Upper lobe of left lung (tissue), 6 donors: ENCODE measurements around the gene OSBPL8. TPM values are rescaled to one million over a fixed set of nuclear protein-coding genes. Genes with fewer than 3 reads are reported as not detected.
"Not testable (repeated sequence)": the region's sequence is repeated elsewhere in the genome, so short reads cannot be mapped to it uniquely, and the experiment has no call there.

ENCODE experiments used
- ATAC-seq, 2 donors: fragments of 200-7000 bp; cut with Tn5 transposase; one replicate each; pipeline ENCODE4 v1.9.1; 2022; ENCODE audit warnings: mild to moderate bottlenecking in 2 of 2, moderate library complexity in 2 of 2; ENCODE audit not compliant: low FRiP score in 2 of 2
- DNase-seq, 2 donors: peaks; one replicate each; pipeline ENCODE4 v3.0.0-alpha.2; 2019 to 2020
- H3K27ac ChIP-seq, 4 donors: fragments of 200-600 bp; sonication (generic); one replicate each; pipeline ENCODE4 v1.5.1; 2016 to 2019
- H3K27me3 ChIP-seq, 4 donors: fragments of 200-600 bp; sonication (generic); one replicate each; pipeline ENCODE4 v1.5.1; 2017 to 2019
- H3K36me3 ChIP-seq, 4 donors: fragments of 200-600 bp; sonication (generic); one replicate each; pipeline ENCODE4 v1.5.1; 2016 to 2019
- H3K4me1 ChIP-seq, 4 donors: fragments of 200-600 bp; sonication (generic); one replicate each; pipeline ENCODE4 v1.5.1; 2018 to 2019
- H3K4me3 ChIP-seq, 4 donors: fragments of 200-600 bp; sonication (generic); one replicate each; pipeline ENCODE4 v1.5.1; 2017 to 2019; ENCODE audit warnings: mild to moderate bottlenecking in 2 of 4, moderate library complexity in 1 of 4
- H3K9me3 ChIP-seq, 4 donors: fragments of 200-600 bp; sonication (generic); one replicate each; pipeline ENCODE4 v1.5.1; 2018 to 2019
- EP300 ChIP-seq, 4 donors: sonication (generic); formaldehyde crosslinking; IDR thresholded peaks; one replicate each; pipeline ENCODE4 v1.5.1; 2017; ENCODE audit warnings: antibody characterized with exemption in 4 of 4, control low read depth in 2 of 4
- POLR2A ChIP-seq, 4 donors: fragments of 450-650 bp; IDR thresholded peaks; one replicate each; pipeline ENCODE4 v1.5.1; 2016 to 2017; ENCODE audit warnings: antibody characterized with exemption in 4 of 4, mild to moderate bottlenecking in 2 of 4
- POLR2AphosphoS5 ChIP-seq, 2 donors: sonication (generic); formaldehyde crosslinking; IDR thresholded peaks; one replicate each; pipeline ENCODE4 v1.5.1; 2017; ENCODE audit warnings: antibody characterized with exemption in 2 of 2
- WGBS, 2 donors: methylation state at CpG; one replicate each; pipeline ENCODE4 v1.1.5; 2017 to 2018; 5-methylcytosine and 5-hydroxymethylcytosine counted together
- total RNA-seq, 6 donors: library from RNA; depleted of rRNA in 4 of 6; stranded (reverse); fragments of >200 nt in 4 of 6; gene quantifications; one replicate each; pipeline versions ENCODE4 v1.1.0 to v1.2.1, GENCODE V29; 2016 to 2021
- TF ChIP-seq, protein P1 (sequence below), 6 experiments: fragments of 450-650 bp in 4 of 6; fragments of 200-600 bp in 2 of 6; sonication (generic) in 2 of 6; IDR thresholded peaks; one replicate each; pipeline ENCODE4 v1.5.1; 2016 to 2019; ENCODE audit warnings: antibody characterized with exemption in 6 of 6
- donor health status: DM: no; HTN: no; CAD: no; lungs with moderate emphysema.
- donor health status: DM: no; HTN: yes; CAD: no; lungs with severe emphysema.

OSBPL8 gene
- total RNA-seq, 6 donors from 2014 or later = 35.6 to 103 (median 73.3) TPM

DNA sequence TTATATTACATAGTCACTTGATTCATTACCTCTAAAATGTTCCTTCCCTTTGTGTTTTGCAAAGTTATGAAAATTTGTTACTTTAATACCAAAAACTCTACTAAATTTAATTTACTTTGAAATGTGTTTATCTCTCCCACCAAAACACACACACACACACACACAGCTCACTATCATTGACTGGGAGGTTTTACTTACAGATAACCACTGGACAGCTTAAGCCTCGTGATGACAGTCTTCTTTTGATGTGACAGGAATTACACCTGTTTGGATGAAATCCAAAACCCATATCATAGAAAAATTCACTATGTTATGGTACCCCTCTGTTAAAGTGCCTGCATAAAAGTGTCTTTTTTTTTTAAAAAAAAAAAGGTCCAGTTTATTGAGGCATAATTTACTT lies 227.0 kb downstream of the OSBPL8 start:
- 42 to 43% methylated on average over 1 of the region's 1 CpG for WGBS, 2 donors
- Histone ChIP-seq H3K4me3 (no peak overlapping the region), H3K4me1 (no peaks in the 10 kb centered on the region), H3K27ac (no peak overlapping the region), H3K27me3 (no peaks in the 10 kb centered on the region), H3K36me3 (no peaks in the 10 kb centered on the region), H3K9me3 (peaks cover 0 to 5% (median 0%) of the 10 kb centered on the region in 4 donors)
- TF ChIP-seq POLR2AphosphoS5 (IDR thresholded peaks at IDR 0.05) (no peak), EP300 (IDR thresholded peaks at IDR 0.05) (no peak), POLR2A (IDR thresholded peaks at IDR 0.05) (no peak)
- TF ChIP-seq, protein P1, sequence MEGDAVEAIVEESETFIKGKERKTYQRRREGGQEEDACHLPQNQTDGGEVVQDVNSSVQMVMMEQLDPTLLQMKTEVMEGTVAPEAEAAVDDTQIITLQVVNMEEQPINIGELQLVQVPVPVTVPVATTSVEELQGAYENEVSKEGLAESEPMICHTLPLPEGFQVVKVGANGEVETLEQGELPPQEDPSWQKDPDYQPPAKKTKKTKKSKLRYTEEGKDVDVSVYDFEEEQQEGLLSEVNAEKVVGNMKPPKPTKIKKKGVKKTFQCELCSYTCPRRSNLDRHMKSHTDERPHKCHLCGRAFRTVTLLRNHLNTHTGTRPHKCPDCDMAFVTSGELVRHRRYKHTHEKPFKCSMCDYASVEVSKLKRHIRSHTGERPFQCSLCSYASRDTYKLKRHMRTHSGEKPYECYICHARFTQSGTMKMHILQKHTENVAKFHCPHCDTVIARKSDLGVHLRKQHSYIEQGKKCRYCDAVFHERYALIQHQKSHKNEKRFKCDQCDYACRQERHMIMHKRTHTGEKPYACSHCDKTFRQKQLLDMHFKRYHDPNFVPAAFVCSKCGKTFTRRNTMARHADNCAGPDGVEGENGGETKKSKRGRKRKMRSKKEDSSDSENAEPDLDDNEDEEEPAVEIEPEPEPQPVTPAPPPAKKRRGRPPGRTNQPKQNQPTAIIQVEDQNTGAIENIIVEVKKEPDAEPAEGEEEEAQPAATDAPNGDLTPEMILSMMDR (IDR thresholded peaks at IDR 0.05) = no peak
- ATAC-seq (no peak), DNase-seq (no peak)

DNA sequence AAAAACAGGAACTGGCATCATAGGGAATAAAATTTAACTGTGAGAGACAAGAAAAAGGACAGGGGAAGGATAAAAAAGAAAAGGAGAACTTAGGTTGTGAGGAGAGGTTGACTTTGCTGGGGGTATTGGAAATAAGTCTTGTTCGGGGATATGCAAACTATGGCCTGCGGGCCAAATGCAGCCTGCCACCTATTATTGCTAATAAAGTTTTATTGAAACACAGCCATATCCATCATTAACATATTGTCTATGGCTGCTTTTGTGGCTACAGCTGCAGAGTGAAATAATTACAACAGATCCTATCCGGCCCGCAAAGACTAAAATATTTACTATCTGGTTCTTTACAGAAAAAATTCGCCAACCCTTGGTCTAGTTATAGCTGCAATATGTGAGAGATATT lies 230.0 kb downstream of the OSBPL8 start:
- Histone ChIP-seq H3K27me3 (no peaks in the 10 kb centered on the region), H3K4me1 (no peaks in the 10 kb centered on the region), H3K27ac (no peak overlapping the region), H3K9me3 (peaks cover 0 to 5% (median 0%) of the 10 kb centered on the region in 4 donors), H3K36me3 (no peaks in the 10 kb centered on the region), H3K4me3 (no peak overlapping the region)
- WGBS, 2 donors = 95 to 98% methylated on average over 5 of the region's 5 CpGs
- DNase-seq (no peak), ATAC-seq (no peak)
- TF ChIP-seq, protein P1 (IDR thresholded peaks at IDR 0.05) = no peak
- TF ChIP-seq EP300 (IDR thresholded peaks at IDR 0.05) = no peak

DNA sequence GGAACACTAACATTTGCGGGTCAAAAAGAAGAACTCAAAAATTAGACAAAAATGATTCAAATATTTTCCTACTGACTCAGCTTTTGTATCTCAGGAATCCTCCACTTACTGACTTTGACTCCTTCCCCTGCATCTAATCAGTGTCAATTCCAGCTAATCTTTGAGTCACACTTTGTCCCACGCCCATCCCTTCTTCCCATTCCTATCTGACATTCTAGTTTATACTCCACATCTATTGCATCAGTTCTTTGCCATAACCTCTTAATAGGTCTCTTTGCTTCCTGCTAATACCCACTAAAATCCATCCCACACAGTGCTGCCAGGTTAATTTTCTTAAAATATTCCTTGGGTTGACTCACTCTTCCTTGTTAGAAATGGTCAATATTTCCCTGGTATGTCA lies 230.4 kb downstream of the OSBPL8 start:
- DNase-seq (no peak), ATAC-seq (peak in 1 of 2 donors; percentile 35)
- Histone ChIP-seq H3K9me3 (peaks cover 0 to 5% (median 0%) of the 10 kb centered on the region in 4 donors), H3K27me3 (no peaks in the 10 kb centered on the region), H3K36me3 (no peaks in the 10 kb centered on the region), H3K4me1 (no peaks in the 10 kb centered on the region), H3K27ac (no peak overlapping the region), H3K4me3 (no peak overlapping the region)
- 78 to 90% methylated on average over 2 of the region's 2 CpGs for WGBS, 2 donors
- TF ChIP-seq, protein P1 (IDR thresholded peaks at IDR 0.05) = no peak
- TF ChIP-seq POLR2A (IDR thresholded peaks at IDR 0.05) = no peak
- no peak for TF ChIP-seq EP300 (IDR thresholded peaks at IDR 0.05)
- TF ChIP-seq POLR2AphosphoS5 (IDR thresholded peaks at IDR 0.05) = no peak

DNA sequence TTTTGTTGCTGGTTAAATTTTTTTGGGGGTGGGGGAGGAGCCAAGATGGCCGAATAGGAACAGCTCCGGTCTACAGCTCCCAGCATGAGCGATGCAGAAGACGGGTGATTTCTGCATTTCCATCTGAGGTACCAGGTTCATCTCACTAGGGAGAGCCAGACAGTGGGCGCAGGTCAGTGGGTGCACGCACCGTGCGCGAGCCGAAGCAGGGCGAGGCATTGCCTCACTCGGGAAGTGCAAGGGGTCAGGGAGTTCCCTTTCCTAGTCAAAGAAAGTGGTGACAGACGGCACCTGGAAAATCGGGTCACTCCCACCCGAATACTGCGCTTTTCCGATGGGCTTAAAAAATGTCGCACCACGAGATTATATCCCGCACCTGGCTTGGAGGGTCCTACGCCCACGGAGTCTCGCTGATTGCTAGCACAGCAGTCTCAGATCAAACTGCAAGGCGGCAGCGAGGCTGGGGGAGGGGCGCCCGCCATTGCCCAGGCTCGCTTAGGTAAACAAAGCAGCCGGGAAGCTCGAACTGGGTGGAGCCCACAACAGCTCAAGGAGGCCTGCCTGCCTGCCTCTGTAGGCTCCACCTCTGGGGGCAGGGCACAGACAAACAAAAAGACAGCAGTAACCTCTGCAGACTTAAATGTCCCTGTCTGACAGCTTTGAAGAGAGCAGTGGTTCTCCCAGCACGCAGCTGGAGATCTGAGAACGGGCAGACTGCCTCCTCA lies 239.8 kb downstream of the OSBPL8 start:
- not testable (repeated sequence) for H3K4me3 ChIP-seq, H3K9me3 ChIP-seq, H3K36me3 ChIP-seq, DNase-seq, H3K27ac ChIP-seq, H3K4me1 ChIP-seq, ATAC-seq, H3K27me3 ChIP-seq
- WGBS, 2 donors = 74% methylated on average over 20 to 30 of the region's 32 CpGs

DNA sequence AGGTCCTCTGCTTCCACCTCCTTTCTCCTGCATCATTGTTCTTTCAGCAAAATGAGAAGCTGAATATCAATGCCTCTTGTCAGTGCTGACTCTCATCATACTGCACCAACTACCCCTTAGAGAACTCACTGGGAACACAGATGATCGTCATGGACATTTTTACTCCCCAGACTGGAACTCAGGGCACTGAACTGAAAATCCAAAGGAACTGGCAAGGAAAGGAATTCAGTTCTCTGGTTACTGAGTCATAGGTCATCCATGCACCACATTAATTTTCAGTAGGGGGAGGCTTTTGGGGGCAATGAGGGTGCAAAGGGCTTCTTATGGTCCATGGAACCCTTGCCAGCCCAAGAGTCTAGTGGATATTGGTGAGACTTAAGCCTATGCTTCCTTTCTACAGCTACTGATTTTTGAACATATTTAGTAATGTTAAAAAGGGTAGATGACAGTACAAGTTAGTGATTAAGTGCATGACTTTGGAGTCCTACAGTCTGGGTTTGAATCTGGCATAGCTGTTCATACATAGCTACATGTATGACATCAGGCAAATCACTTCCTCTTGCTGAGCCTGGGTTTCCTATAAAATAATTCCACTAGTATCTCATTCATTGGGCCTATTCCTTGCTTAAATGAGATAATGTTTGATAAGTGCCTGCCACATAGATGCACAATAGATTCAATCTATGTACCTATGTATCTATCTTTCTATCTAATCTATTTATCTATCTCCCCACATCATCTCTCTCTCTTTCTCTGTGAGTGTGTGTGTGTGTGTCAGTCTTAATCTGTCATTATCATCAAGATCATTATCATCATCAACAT lies 240.6 kb downstream of the OSBPL8 start:
- ATAC-seq (no peak), DNase-seq (no peak)
- no peaks in the 10 kb centered on the region for H3K4me1 ChIP-seq
- no peaks in the 10 kb centered on the region for H3K36me3 ChIP-seq
- TF ChIP-seq POLR2AphosphoS5 (IDR thresholded peaks at IDR 0.05) (no peak), POLR2A (IDR thresholded peaks at IDR 0.05) (no peak), EP300 (IDR thresholded peaks at IDR 0.05) (no peak)
- TF ChIP-seq, protein P1 (IDR thresholded peaks at IDR 0.05) = no peak
- WGBS, 2 donors = 97 to 100% methylated on average over 1 of the region's 1 CpG
- no peaks in the 10 kb centered on the region for H3K27me3 ChIP-seq
- H3K27ac ChIP-seq = no peak overlapping the region
- H3K9me3 ChIP-seq = no peaks in the 10 kb centered on the region
- no peak overlapping the region for H3K4me3 ChIP-seq
